Left ventricle myocardium inferior (tissue), 1 donor: ENCODE results near the gene PCSK9. TPM values are rescaled to one million over a fixed set of nuclear protein-coding genes. Genes with fewer than 3 reads are reported as not detected.

Source experiments
- DNase-seq: peaks from one replicate; pipeline ENCODE4 v3.0.0-alpha.2; 2020
- H3K27ac ChIP-seq: fragments of 200-600 bp; replicated peaks from 2 replicates; pipeline ENCODE4 v1.8.0; 2021
- H3K27me3 ChIP-seq: fragments of 200-600 bp; 2 replicates; pipeline ENCODE4 v1.8.0; 2021; ENCODE audit warnings: low read depth
- H3K36me3 ChIP-seq: fragments of 200-600 bp; 2 replicates; pipeline ENCODE4 v1.8.0; 2021
- H3K4me1 ChIP-seq: fragments of 200-600 bp; 2 replicates; pipeline ENCODE4 v1.8.0; 2021
- H3K4me3 ChIP-seq: fragments of 200-600 bp; 2 replicates; pipeline ENCODE4 v1.8.0; 2021; ENCODE audit warnings: mild to moderate bottlenecking, moderate library complexity
- H3K9me3 ChIP-seq: fragments of 200-600 bp; replicated peaks from 2 replicates; pipeline ENCODE4 v1.8.0; 2021
- CTCF ChIP-seq: fragments of 200-600 bp; IDR thresholded peaks from 2 replicates; pipeline ENCODE4 v1.8.0; 2021; ENCODE audit warnings: antibody characterized with exemption, mild to moderate bottlenecking, borderline replicate concordance
- intact Hi-C: fragments of 100-400 bp; cut with micrococcal nuclease; formaldehyde crosslinking; loops from one replicate; pipeline ENCODE4 v1.11.0; 2022
- total RNA-seq: library from RNA; stranded (reverse); fragmentation: NEBNext Ultra II Directional; extraction: Animal tissue kit (Norgen Biotek cat#: 25700); gene quantifications from one replicate; pipeline ENCODE4 v1.2.1, GENCODE V29; 2021
- donor health status: DM: no; HTN: yes; CAD: no; lungs with severe emphysema.

PCSK9 gene
- total RNA-seq, 1 donor from 2014 or later, result not detected

GRCh38 chr1:55071477-55071876 is 32.1 kb downstream of the PCSK9 start:
- intact Hi-C loops, result no loop called here
- peaks cover 45% of the 10 kb centered on the region for H3K4me1 ChIP-seq
- H3K36me3 ChIP-seq, result peaks cover 92% of the 10 kb centered on the region
- peak overlapping the region; percentile 45 for H3K27ac ChIP-seq
- no peaks in the 10 kb centered on the region for H3K9me3 ChIP-seq
- H3K27me3 ChIP-seq, result no peaks in the 10 kb centered on the region
- no peak for DNase-seq
- H3K4me3 ChIP-seq, result no peak overlapping the region
- peak; percentile 36 for TF ChIP-seq CTCF

DNA sequence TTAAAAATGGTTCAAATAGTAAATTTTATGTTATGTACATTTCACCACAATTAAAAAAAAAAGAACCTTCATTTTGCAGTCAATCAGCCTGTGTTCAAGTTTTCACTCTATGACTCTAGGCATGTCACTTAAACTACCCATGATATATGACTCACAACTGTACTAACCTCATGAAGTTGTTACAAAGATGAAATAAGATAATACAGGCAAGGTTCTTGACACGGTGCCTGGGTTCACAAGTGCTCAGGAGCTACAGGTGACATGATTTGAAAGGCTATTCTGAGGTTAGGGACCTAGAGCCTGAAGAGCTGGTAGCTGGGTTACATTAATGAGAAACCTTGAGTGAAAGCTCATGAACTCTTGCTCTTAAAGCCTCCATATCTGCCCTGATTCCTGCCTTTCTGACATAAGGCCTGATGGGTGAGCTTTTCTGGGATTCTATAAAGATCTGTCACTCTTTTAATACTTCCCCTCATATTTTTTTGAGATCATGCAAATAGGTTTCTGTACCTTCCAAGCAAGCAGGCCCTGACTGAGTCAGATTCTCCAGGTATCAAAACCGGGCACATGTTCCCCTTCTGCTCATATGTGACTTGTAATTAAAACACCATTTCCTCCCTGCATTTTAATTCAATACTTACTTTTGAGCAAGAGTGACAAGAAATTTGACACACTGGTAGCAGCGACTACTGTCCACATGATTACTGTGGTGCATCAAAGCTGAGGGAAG is 34.0 kb downstream of the PCSK9 start:
- H3K27me3 ChIP-seq, result no peaks in the 10 kb centered on the region
- intact Hi-C loops, result no loop called here
- no peaks in the 10 kb centered on the region for H3K9me3 ChIP-seq
- DNase-seq, result no peak
- TF ChIP-seq CTCF, result no peak
- H3K27ac ChIP-seq, result no peak overlapping the region
- peaks cover 27% of the 10 kb centered on the region for H3K4me1 ChIP-seq
- no peak overlapping the region for H3K4me3 ChIP-seq
- H3K36me3 ChIP-seq, result peaks cover 98% of the 10 kb centered on the region

DNA sequence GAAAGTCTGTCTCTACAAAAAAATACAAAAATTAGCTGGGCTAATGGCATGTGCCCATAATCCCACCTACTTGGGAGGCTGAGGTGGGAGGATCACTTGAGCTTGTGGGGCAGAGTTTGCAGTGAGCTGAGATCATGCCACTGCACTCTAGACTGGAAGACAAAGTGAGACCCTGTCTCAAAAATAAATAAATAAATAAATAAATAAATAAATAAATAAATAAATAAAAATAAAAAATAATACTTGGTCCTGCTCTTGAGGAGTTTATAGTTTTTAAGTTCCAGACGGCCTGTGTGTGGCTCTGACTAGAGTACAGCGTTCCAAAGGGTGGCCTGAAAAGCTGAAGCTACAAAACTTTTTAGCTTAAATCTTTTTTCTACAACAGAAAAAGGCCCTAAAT is 35.1 kb downstream of the PCSK9 start:
- no peak for DNase-seq
- Histone ChIP-seq H3K4me1 (peaks cover 20% of the 10 kb centered on the region), H3K4me3 (no peak overlapping the region), H3K27me3 (no peaks in the 10 kb centered on the region), H3K36me3 (peaks cover 99% of the 10 kb centered on the region), H3K27ac (no peak overlapping the region), H3K9me3 (no peaks in the 10 kb centered on the region)
- TF ChIP-seq CTCF, result no peak
- intact Hi-C loops, result no loop called here

DNA sequence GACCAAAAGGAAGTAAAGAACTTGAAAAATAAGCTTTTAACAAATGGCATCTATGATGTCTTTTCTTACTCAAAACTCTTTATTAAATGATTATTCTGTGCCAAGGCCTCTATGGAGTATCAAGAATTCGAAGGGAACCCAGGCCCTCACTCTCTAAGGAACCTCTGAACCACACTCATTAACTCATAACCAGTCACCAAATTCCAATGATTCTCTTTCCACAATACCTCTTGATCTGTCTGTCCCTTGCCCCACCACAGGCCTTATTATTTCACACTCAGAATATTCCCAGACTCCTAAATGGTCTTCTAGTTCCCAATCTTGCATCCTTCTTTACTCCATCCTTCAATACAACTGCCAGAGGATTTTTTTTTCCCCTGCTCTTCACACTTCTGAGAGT is 37.0 kb downstream of the PCSK9 start:
- intact Hi-C loops, result no loop called here
- Histone ChIP-seq H3K4me3 (no peak overlapping the region), H3K27ac (no peak overlapping the region), H3K4me1 (peaks cover 10% of the 10 kb centered on the region), H3K9me3 (no peaks in the 10 kb centered on the region), H3K27me3 (no peaks in the 10 kb centered on the region), H3K36me3 (peaks cover 99% of the 10 kb centered on the region)
- no peak for TF ChIP-seq CTCF
- no peak for DNase-seq

DNA sequence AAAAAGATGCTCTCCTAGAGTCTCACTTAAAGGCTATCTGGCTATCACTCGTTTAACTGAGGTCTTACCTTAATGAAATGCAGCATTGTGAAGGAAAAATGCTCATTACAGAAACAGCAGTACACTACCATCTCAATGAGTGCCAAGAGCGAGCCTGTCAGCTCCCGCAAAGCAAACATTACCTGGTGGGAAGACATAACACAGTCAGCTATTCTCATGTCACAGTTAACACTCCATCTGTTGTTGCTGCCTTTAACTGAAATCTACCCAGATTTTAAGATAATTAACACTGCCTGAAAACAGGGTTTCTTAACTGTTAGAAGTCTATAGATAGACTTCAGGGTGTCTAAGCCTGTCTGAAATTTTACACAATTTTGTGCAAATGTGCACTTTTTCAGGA is 39.1 kb downstream of the PCSK9 start:
- no peaks in the 10 kb centered on the region for H3K9me3 ChIP-seq
- intact Hi-C loops, result no loop called here
- H3K27ac ChIP-seq, result no peak overlapping the region
- DNase-seq, result no peak
- no peaks in the 10 kb centered on the region for H3K27me3 ChIP-seq
- no peak for TF ChIP-seq CTCF
- H3K4me1 ChIP-seq, result peaks cover 15% of the 10 kb centered on the region
- peaks cover 99% of the 10 kb centered on the region for H3K36me3 ChIP-seq
- no peak overlapping the region for H3K4me3 ChIP-seq
